OCI-M2 (cell line): ENCODE measurements around the gene ENOX1.
"Not testable (repeated sequence)": the region's sequence is repeated elsewhere in the genome, so short reads cannot be mapped to it uniquely, and the experiment has no call there.

Experiments
- DNase-seq: peaks from one replicate; lab custom pipeline; 2025; ENCODE audit not compliant: unreplicated experiment; lab: John Stamatoyannopoulos, UW

The ENOX1 gene

DNA sequence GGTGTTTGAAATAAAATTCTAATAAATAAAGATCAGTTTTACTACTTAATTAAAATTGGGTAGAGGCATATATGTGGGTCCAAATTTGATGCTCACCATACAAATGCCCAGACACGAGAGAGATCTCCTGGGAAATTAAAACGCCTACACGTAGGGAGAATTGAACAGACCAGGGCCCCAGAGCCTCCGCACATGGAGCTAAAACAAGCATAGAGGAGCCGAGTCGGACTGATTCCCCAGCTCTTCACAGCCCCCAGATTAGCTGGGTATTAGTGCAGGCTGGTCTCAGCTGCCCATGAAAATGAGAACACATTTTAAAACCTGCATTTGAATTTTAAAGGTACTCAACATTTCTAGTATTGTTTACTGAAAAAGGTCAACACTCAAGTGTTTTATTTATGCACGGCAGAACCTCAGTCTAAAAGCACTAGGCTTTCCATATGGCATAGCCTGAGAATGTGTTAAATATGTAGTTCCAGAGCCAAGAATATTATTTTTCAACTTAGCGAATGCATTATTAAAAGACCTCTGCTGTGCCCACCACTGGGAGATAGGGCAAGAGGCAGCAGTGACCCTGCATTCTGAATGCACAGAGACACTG is 344.8 kb downstream of the ENOX1 start:
- DNase-seq, result no peak

- no peak for DNase-seq
Measured at GRCh38 chr13:43441464-43441863, 345.3 kb downstream of the ENOX1 start.

- DNase-seq, result no peak
Measured at GRCh38 chr13:43434191-43434590, 352.6 kb downstream of the ENOX1 start.

- DNase-seq, result no peak
Measured at GRCh38 chr13:43433691-43434141, 353.1 kb downstream of the ENOX1 start.

DNA sequence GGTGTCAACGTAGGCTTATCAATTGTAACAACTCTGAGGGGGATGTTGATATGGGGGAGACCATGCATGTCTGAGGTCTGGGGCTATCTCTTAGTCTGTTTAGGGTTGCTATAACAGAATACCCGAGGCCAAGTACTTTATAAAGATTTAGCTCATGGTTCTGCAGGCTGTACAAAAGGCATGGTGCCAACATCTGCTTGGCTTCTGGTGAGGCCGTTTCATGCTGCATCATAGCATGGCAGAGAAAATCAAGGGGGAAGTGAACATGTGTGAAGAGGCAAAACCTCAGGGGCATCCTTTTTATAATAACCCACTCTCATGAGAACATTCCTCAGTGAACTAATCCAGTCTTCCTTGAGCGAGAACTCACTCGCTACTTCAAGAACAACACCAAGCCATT is 353.8 kb downstream of the ENOX1 start:
- DNase-seq, result no peak

- no peak for DNase-seq
Measured at GRCh38 chr13:43431841-43432240, 354.9 kb downstream of the ENOX1 start.

DNA sequence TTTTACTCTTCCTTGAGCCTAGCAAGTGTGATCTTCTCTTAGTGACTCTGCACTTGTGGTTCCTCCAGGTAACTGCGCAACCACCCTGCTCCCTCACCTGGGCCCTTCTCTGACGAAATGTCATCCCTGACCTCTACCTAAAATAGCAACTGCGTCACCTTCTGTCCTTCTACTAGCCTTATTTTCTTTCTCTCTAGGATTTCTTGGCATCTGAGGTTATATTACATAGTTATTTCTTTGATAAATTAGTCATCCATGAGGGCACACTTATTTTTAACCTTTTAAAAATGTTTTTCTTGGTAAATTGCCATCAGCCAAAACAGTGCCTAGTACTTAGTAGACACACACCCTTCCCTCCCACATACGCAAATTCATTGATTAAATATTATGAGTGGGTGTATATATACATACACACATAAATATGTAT is 355.5 kb downstream of the ENOX1 start:
- DNase-seq, result no peak

GRCh38 chr13:43428545-43429296 is 358.1 kb downstream of the ENOX1 start:
- no peak for DNase-seq

- no peak for DNase-seq
Measured at GRCh38 chr13:43426355-43426754, 360.4 kb downstream of the ENOX1 start.

GRCh38 chr13:43425234-43425633 is 361.5 kb downstream of the ENOX1 start:
- DNase-seq, result no peak

DNA sequence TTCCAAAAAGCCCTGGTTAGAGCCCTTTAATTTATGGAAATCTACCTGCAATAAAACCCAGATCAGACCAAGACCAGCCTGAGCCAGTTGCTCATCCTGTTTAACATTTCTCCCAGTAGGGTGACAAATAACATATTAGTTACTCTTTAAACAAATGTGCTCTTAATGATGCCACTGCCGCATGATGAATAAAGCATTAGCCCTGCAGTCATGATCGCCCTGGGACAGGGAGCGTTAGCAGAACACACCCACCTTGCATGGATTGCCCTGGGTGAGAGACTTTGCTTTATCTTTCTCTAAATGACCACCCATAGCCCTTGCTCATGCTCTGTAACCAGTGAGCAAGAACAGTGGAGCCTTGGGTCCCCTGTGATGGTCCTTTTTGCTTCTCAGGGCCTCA is 362.4 kb downstream of the ENOX1 start:
- DNase-seq, result no peak

DNA sequence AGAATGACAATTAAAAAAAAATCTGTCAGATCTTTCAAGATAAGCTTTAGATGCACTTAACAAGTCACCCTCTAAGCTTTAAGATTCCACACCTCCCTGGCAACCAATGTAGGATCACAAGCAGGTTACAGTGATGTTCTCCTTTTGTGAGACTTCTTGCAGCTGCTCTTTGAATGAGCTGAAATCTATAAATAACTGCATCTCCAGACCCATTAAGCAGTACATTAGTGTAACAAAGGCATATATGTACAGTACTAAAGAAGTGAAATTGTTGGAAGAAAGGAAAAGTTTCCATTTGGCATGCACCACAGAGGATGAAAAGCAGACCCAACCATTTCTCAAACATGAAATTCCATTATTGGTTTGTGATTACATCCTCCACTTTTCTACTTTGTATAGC is 364.7 kb downstream of the ENOX1 start:
- DNase-seq, result no peak

- not testable (repeated sequence) for DNase-seq
Measured at GRCh38 chr13:43416842-43417241, 369.9 kb downstream of the ENOX1 start.

- not testable (repeated sequence) for DNase-seq
Measured at GRCh38 chr13:43416408-43416807, 370.4 kb downstream of the ENOX1 start.

- DNase-seq, result not testable (repeated sequence)
Measured at GRCh38 chr13:43415903-43416391, 370.8 kb downstream of the ENOX1 start.

DNA sequence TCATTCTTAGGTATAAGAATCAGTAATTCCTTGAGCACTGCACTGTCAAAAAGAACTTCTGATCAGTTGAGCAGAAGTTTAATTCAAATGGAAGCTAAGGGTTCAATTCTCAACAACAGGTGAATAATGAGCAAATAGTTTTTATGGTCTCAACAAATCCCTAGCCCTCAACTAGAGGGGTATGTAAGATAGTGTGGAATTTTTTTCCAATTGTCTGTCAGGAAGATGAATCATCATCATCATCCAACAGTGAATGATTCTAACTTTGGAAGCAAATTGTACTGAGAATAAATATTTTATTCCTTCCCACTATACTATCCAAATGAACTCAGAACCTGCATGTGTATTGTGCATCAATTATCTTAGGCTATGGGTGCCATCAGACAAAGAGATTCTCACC is 372.7 kb downstream of the ENOX1 start:
- DNase-seq, result no peak

- no peak for DNase-seq
Measured at GRCh38 chr13:43411741-43412140, 375.0 kb downstream of the ENOX1 start.

DNA sequence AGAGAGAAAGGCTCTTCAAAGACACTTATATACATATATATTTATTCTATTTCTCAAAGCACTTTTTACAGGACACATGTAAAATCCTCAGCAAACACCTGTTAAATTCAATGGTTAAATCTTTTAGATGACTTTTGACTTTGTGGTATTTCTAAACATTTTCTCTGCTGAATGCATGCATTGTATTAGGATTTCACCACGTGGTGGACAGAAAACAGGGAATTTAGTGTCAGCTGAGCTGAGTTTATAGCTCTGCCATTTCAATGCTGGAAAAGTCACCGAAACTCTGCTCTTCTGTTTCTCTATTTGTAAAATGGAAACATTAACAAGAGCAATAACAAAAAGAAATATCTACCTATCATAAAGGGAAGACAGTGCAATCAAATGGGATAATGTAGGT is 375.6 kb downstream of the ENOX1 start:
- DNase-seq, result no peak

GRCh38 chr13:43408274-43408673 is 378.5 kb downstream of the ENOX1 start:
- DNase-seq, result no peak

GRCh38 chr13:43407023-43407581 is 379.7 kb downstream of the ENOX1 start:
- no peak for DNase-seq

DNA sequence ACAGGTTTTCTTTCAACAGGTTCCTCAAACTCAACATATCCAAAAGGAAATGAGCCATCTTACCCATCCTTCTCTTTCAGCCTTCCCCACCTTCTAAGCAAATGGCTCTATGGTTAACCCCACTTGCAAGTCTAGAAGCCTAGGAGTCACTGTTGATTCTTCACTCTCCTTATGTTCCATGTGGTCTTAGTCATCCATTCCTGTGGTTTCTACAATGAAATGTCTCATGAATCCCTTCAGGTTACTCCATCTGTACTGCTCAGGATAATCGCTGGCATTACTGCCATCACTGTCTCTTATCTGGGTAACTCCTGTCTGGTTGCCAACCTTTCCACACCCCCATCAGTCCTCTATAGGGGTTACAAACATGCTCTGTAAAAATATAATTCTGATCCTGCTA is 381.3 kb downstream of the ENOX1 start:
- DNase-seq, result no peak

- no peak for DNase-seq
Measured at GRCh38 chr13:43402380-43402779, 384.4 kb downstream of the ENOX1 start.
